SK-N-MC (cell line): Measurements from ENCODE around the gene MACC1.

ENCODE experiments used
- EZH2 ChIP-seq: fragments of 200-600 bp; sonication (generic); IDR thresholded peaks from one replicate; pipeline ENCODE4 v1.6.1; 2017; ENCODE audit warnings: antibody characterized with exemption
- POLR2AphosphoS5 ChIP-seq: IDR thresholded peaks from 2 replicates; pipeline ENCODE4 v1.6.1; 2012; ENCODE audit warnings: mild to moderate bottlenecking, low read depth, low read length, borderline replicate concordance

- TF ChIP-seq POLR2AphosphoS5 (no peak), EZH2 (no peak)
Observed at GRCh38 chr7:20114468-20114867, 102.7 kb downstream of the MACC1 start.
